ENCODE data around the gene ARHGEF11.

The ARHGEF11 gene

GRCh38 chr1:156910309-156910782 lies 135.2 kb downstream of the ARHGEF11 start:
- peak; percentile 33 for DNase-seq (ENCODE audit: low read depth)

GRCh38 chr1:156909671-156910070 lies 135.9 kb downstream of the ARHGEF11 start:
- no peak for DNase-seq (ENCODE audit: low read depth)

- DNase-seq (ENCODE audit: low read depth) = no peak
These were observed 136.6 kb downstream of the ARHGEF11 start for GRCh38 chr1:156908955-156909354.

- no peak for DNase-seq (ENCODE audit: low read depth)
These were observed 137.0 kb downstream of the ARHGEF11 start for GRCh38 chr1:156908541-156908940.

- no peak for DNase-seq (ENCODE audit: low read depth)
These were observed 139.2 kb downstream of the ARHGEF11 start for GRCh38 chr1:156906206-156906906.

- DNase-seq (ENCODE audit: low read depth) = no peak
These were observed 139.9 kb downstream of the ARHGEF11 start for GRCh38 chr1:156905651-156906050.

- DNase-seq (ENCODE audit: low read depth) = no peak
These were observed 140.4 kb downstream of the ARHGEF11 start for GRCh38 chr1:156905176-156905575.

GRCh38 chr1:156904187-156904959 lies 141.2 kb downstream of the ARHGEF11 start:
- no peak for DNase-seq (ENCODE audit: low read depth)

- no peak for DNase-seq (ENCODE audit: low read depth)
These were observed 142.0 kb downstream of the ARHGEF11 start for GRCh38 chr1:156903328-156904091.

- no peak for DNase-seq (ENCODE audit: low read depth)
These were observed 143.3 kb downstream of the ARHGEF11 start for GRCh38 chr1:156901966-156902915.

GRCh38 chr1:156901590-156901900 lies 144.0 kb downstream of the ARHGEF11 start:
- DNase-seq (ENCODE audit: low read depth) = no peak

GRCh38 chr1:156900896-156901589 lies 144.5 kb downstream of the ARHGEF11 start:
- DNase-seq (ENCODE audit: low read depth) = no peak

- no peak for DNase-seq (ENCODE audit: low read depth)
These were observed 145.4 kb downstream of the ARHGEF11 start for GRCh38 chr1:156899956-156900718.

GRCh38 chr1:156898971-156899664 lies 146.4 kb downstream of the ARHGEF11 start:
- DNase-seq (ENCODE audit: low read depth) = no peak

GRCh38 chr1:156898161-156898566 lies 147.4 kb downstream of the ARHGEF11 start:
- no peak for DNase-seq (ENCODE audit: low read depth)

GRCh38 chr1:156897078-156897825 lies 148.3 kb downstream of the ARHGEF11 start:
- DNase-seq (ENCODE audit: low read depth) = no peak

GRCh38 chr1:156896490-156897033 lies 149.0 kb downstream of the ARHGEF11 start:
- DNase-seq (ENCODE audit: low read depth) = no peak

- no peak for DNase-seq (ENCODE audit: low read depth)
These were observed 149.6 kb downstream of the ARHGEF11 start for GRCh38 chr1:156895927-156896326.

GRCh38 chr1:156895455-156895812 lies 150.1 kb downstream of the ARHGEF11 start:
- DNase-seq (ENCODE audit: low read depth) = no peak

All from stimulated activated CD8-positive, alpha-beta memory T cell treated with anti-CD3 and anti-CD28 coated beads, Interleukin-7, amount 100 ng/mL, for 24 hours (primary cell).